Left ventricle myocardium inferior (tissue), 1 donor: ENCODE data around the gene TNXB. TPM values are rescaled to one million over a fixed set of nuclear protein-coding genes. Genes with fewer than 3 reads are reported as not detected.

Source experiments
- DNase-seq: peaks from one replicate; pipeline ENCODE4 v3.0.0-alpha.2; 2020
- H3K27ac ChIP-seq: fragments of 200-600 bp; replicated peaks from 2 replicates; pipeline ENCODE4 v1.8.0; 2021
- H3K27me3 ChIP-seq: fragments of 200-600 bp; 2 replicates; pipeline ENCODE4 v1.8.0; 2021; ENCODE audit warnings: low read depth
- H3K36me3 ChIP-seq: fragments of 200-600 bp; 2 replicates; pipeline ENCODE4 v1.8.0; 2021
- H3K4me1 ChIP-seq: fragments of 200-600 bp; 2 replicates; pipeline ENCODE4 v1.8.0; 2021
- H3K4me3 ChIP-seq: fragments of 200-600 bp; 2 replicates; pipeline ENCODE4 v1.8.0; 2021; ENCODE audit warnings: mild to moderate bottlenecking, moderate library complexity
- H3K9me3 ChIP-seq: fragments of 200-600 bp; replicated peaks from 2 replicates; pipeline ENCODE4 v1.8.0; 2021
- intact Hi-C: fragments of 100-400 bp; cut with micrococcal nuclease; formaldehyde crosslinking; loops from one replicate; pipeline ENCODE4 v1.11.0; 2022
- total RNA-seq: library from RNA; stranded (reverse); fragmentation: NEBNext Ultra II Directional; extraction: Animal tissue kit (Norgen Biotek cat#: 25700); gene quantifications from one replicate; pipeline ENCODE4 v1.2.1, GENCODE V29; 2021
- TF ChIP-seq, protein P1 (sequence below): fragments of 200-600 bp; IDR thresholded peaks from 2 replicates; pipeline ENCODE4 v1.8.0; 2021; ENCODE audit warnings: antibody characterized with exemption, mild to moderate bottlenecking, borderline replicate concordance
- donor health status: DM: no; HTN: yes; CAD: no; lungs with severe emphysema.

The TNXB gene
- total RNA-seq, 1 donor from 2014 or later = 73.0 TPM

DNA sequence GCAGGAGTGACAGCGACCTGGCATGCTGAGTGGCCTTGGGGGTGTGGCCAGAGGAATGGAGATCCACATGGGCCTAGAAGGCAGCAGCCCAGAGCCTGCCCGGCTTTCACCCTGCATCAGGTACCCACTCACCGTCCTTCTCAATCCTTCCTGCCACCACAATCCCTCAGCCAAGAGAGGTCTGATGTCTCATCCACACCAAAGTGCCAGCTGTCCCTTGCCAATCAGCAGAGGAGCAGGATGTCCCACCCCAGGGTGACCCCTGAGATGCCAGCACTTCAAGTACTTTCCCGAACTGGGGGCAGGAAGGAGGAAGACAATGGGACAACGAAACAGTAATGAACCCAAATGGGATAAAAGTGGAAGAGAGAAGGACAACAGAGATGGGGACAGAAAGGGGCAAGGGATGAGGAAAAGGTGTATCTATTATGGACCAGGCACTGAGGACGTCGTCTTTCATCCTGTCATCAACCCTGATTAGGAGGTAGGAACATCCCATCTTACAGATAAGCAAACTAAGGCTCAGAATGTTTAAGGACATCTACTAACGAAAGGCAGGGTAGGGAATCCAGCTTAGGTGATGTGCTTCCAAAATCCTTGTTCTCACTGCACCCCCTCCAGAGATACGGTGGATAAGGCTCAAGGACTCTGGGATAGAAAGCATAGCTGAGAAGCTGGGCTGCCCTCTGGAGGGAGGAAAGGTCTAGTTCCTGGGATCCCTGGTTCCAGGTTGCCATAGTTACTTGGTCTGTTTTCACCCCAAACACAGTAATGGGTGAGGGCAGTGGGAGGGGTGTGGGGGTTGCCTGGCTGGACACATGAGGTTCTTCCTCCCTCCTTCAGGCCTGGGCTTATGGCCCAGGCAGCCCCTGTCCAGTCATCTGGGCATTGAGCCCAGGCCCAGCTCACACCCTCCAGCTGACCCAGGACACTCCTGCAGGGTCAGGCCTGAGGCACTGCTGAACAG is 4.5 kb upstream of the TNXB start:
- peak; percentile 86 for DNase-seq
- no peaks in the 10 kb centered on the region for H3K27me3 ChIP-seq
- intact Hi-C loops = no loop called here
- no peak overlapping the region for H3K4me3 ChIP-seq
- peaks cover 34% of the 10 kb centered on the region for H3K36me3 ChIP-seq
- H3K27ac ChIP-seq = peak overlapping the region; percentile 95
- peaks cover 67% of the 10 kb centered on the region for H3K4me1 ChIP-seq
- TF ChIP-seq, protein P1, sequence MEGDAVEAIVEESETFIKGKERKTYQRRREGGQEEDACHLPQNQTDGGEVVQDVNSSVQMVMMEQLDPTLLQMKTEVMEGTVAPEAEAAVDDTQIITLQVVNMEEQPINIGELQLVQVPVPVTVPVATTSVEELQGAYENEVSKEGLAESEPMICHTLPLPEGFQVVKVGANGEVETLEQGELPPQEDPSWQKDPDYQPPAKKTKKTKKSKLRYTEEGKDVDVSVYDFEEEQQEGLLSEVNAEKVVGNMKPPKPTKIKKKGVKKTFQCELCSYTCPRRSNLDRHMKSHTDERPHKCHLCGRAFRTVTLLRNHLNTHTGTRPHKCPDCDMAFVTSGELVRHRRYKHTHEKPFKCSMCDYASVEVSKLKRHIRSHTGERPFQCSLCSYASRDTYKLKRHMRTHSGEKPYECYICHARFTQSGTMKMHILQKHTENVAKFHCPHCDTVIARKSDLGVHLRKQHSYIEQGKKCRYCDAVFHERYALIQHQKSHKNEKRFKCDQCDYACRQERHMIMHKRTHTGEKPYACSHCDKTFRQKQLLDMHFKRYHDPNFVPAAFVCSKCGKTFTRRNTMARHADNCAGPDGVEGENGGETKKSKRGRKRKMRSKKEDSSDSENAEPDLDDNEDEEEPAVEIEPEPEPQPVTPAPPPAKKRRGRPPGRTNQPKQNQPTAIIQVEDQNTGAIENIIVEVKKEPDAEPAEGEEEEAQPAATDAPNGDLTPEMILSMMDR = peak; percentile 38
- H3K9me3 ChIP-seq = no peaks in the 10 kb centered on the region

DNA sequence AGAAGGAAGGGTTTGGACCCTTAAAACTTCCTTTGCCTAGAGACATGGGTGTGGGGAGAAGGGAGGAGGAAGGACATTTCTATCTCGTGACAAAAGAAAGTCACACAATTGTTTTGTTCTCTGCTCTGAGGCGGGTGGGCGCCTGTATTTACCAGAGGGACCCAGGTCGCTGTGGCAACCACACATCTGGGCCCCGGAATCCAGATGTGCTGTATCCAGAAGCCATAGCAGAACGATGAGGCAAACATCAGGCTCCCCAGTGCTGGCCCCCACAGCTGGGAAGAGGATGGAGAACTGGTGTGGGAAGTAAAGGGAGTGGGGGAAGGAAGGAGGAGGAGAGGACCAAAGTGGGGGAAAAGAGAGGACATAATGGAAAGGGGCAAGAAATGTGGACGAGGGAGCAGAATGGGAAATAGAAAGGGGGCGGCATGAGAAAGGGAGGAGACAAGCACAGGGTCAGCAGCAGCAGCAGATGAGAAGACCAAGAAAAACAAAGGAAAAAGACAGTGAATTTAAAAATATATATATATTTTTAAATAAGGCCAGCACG is 3.4 kb upstream of the TNXB start:
- Histone ChIP-seq H3K9me3 (no peaks in the 10 kb centered on the region), H3K36me3 (peaks cover 22% of the 10 kb centered on the region), H3K4me1 (peaks cover 71% of the 10 kb centered on the region), H3K4me3 (no peak overlapping the region), H3K27me3 (no peaks in the 10 kb centered on the region), H3K27ac (peak overlapping the region; percentile 95)
- DNase-seq = peak; percentile 75
- TF ChIP-seq, protein P1 = no peak
- intact Hi-C loops = no loop called here

DNA sequence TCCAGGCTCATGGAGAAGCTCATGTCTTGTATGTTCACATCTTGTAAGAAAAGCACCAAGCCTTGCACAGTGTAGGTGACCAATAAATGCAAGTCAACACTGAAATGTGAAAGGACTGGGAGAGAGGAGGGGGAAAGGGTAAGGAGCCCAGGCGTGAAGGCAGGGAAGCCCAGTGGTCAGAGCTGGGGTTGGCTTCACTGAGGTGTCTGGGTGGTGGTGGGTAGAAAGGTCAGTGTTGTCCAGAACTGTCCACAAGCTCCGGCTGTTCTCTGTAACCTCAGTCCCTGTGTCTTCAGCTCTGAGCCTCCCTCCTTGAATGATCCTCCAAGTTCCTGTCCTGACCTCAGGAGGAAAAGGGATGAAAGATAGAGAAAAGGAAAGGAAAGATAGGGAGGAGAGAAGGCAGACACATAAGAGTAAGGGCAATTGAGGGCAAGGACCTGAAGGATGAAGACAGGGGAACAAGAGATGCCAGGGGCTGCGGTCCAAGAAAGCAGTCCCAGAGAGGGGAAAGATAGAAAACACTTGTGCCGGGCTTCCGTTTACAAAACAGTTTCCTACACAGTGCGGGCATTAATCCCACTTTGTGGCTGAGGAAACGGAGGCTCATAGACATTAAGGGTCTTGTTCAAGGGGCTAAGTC is 2.4 kb upstream of the TNXB start:
- TF ChIP-seq, protein P1 = no peak
- H3K9me3 ChIP-seq = no peaks in the 10 kb centered on the region
- peaks cover 81% of the 10 kb centered on the region for H3K4me1 ChIP-seq
- no peaks in the 10 kb centered on the region for H3K27me3 ChIP-seq
- intact Hi-C loops = no loop called here
- H3K4me3 ChIP-seq = peak overlapping the region; percentile 70
- peak overlapping the region; percentile 95 for H3K27ac ChIP-seq
- peaks cover 13% of the 10 kb centered on the region for H3K36me3 ChIP-seq
- peak; percentile 75 for DNase-seq

DNA sequence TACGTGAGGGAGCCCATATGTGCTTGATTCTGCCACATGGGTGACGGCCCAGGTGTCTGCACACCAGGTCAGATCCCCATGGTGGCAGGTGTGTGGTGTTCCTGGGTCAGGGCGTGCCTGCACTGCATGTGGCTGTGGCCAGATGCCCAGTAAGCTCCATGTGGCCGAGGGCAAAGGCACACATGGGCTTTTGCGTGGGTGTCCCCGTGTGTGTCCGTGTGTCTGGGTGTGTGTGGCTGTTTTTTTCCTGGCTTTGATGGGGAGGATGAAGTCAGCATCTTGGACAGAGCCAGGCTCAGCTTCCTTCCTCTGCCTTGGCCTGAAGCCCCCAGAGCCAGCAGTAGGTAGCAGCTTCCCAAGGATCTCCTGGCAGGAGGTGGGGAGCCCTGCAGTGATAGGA is 1.5 kb upstream of the TNXB start:
- DNase-seq = peak; percentile 35
- peaks cover 4% of the 10 kb centered on the region for H3K36me3 ChIP-seq
- peak overlapping the region; percentile 95 for H3K27ac ChIP-seq
- peak overlapping the region; percentile 70 for H3K4me3 ChIP-seq
- H3K9me3 ChIP-seq = no peaks in the 10 kb centered on the region
- peaks cover 88% of the 10 kb centered on the region for H3K4me1 ChIP-seq
- TF ChIP-seq, protein P1 = no peak
- H3K27me3 ChIP-seq = no peaks in the 10 kb centered on the region
- intact Hi-C loops = no loop called here

DNA sequence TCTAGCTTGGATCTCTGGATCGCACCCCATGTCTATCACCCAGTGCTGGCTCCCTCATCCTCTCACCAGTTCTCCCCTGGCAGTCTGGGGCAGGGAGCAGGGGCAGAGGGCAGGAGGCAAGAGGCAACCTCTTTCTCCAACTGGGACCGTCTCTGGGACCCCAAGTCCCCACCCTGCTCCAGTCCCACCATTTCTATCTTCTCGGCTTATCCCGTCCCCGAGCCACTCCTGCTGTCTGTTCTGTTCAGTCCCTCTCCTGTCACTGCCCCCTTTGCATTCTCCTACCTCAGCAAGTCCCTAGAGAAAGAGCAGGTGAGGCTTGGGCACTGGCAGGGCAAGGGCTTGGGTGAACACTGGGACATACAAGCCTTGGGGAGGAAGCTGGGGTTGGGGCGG is 625 bp upstream of the TNXB start:
- peak overlapping the region; percentile 95 for H3K27ac ChIP-seq
- H3K36me3 ChIP-seq = no peaks in the 10 kb centered on the region
- no peaks in the 10 kb centered on the region for H3K9me3 ChIP-seq
- H3K4me1 ChIP-seq = peaks cover 93% of the 10 kb centered on the region
- TF ChIP-seq, protein P1 = no peak
- H3K27me3 ChIP-seq = no peaks in the 10 kb centered on the region
- DNase-seq = no peak
- peak overlapping the region; percentile 70 for H3K4me3 ChIP-seq
- intact Hi-C loops = no loop called here
